Caki2 (cell line): ENCODE results near the gene FOXL2NB. TPM values are rescaled to one million over a fixed set of nuclear protein-coding genes. Genes with fewer than 3 reads are reported as not detected.

Experiments
- DNase-seq: peaks from one replicate; pipeline ENCODE4 v3.0.0-alpha.2; 2015; ENCODE audit warnings: low read depth
- in situ Hi-C: cut with HindIII; loops from 2 replicates; pipeline ENCODE4 v1.10.0; 2016; ENCODE audit warnings: low sequenced_read_pairs, low pct_unique_long_range_greater_than_20kb, mixed read lengths
- total RNA-seq: library from RNA; depleted of rRNA; stranded (reverse); fragments of >200 nt; shearing (Covaris generic); gene quantifications from 2 replicates; pipeline ENCODE4 v1.2.3, GENCODE V29; 2014; ENCODE audit warnings: low replicate concordance; rRNA removed

FOXL2NB gene
- total RNA-seq, 1 experiment from 2014 or later = 0.78 TPM

DNA sequence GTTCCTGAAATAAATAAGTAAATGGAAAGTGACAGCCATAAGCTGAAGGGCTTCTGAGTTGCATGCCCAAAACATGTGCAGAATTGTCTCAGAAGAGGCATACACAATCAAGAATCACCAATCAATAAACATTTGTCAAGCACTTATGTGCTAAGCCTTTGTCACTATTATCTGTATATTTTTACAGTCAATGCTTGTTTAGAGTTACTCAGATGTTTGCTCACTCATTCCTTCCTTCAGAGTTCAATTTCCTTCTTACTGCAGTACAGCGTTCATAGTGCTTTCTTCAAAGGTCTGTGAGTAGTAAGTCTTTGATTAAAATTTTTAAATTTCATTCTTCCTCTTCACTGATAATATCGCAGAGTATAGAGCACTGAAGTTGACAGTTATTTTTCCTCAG, 17.2 kb downstream of the FOXL2NB start:
- no peak for DNase-seq
- in situ Hi-C loops = no loop called here

DNA sequence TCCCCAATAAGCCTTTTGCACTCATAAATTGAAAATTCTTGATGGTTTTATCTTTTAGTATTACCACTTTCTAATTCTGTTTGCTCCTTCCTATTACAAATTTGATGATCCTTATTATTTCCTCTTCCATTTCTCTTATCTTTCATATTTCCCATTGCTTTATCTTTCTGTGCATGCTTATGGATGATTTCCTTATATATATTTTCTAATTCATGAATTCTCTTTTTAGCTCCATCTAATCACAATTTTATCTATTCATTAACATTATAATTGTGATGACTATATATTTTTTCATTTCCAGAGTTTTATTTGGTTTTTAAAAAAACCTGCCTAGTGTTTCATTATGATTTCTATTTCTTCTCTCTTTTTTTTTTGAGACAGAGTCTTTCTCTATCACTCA, 17.9 kb downstream of the FOXL2NB start:
- no peak for DNase-seq

DNA sequence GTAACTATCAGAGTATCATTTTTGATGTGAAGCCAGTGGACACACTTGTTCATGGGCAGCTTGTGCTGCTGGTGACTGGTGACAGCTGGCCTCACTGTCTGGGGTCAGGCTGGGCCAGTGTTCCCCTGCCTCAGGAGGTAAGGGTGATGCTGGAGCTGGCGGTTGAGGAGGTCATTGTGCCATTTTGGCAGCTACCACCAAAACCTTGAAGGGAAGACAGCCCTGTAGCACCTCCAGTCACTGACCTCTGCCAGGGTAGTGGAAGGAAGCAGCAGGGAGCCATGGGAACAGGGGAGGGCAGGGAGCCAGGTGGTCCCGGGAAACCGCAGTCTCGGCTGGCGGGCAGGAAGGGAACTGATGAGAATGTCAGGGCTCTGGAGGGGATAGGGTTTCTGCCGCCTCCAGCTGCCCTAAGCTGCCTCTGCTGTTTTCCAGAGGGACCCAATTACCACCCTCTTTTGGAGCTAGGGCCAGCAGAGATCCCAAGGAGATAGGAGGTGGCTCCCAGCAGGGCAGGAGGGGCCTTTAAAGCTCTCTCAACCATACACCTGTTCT, 24.8 kb downstream of the FOXL2NB start:
- no peak for DNase-seq
- in situ Hi-C loops = no loop called here

More for the DNA sequence above, 17.9 kb downstream of the FOXL2NB start:
- in situ Hi-C loops = no loop called here

DNA sequence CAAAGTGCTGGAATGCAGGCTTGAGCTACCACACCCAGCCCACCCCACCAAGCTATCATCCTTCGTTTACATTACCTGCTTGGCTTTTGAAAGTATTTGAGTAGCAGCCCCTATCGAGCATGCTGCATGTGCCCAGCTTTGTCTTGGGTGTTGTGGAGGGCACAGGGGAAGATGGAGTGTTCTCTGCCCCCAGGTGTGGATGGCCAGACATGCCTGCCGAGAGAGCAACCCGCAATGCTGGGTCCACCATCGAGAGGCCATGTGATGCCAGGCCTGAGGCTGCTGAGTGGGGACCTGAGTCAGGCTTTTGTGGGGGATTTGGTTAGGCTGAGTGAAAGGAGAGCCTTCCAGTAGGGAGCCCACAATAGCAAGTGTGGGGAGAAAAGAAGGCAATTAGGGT, 25.9 kb downstream of the FOXL2NB start:
- DNase-seq = no peak
- in situ Hi-C loops = no loop called here

DNA sequence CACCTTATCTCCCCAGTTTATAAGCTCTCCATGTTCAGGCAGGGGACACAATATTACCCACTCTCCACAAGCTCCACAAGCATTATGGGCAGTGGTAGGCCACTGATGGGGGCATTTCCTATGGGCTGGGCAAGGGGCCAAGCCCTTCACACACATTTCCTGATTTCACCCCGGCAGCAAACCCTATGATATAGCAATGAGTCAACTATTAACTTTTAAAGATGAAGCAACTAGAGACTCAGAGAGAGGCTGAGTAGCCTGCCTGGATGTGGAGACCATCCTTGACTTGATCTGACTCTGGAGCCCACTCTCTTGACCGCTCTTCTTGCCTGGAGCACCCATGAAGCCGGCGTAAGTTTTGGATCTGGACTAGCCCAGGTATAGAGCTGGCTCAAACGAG, 27.4 kb downstream of the FOXL2NB start:
- DNase-seq = no peak
- in situ Hi-C loops = no loop called here

DNA sequence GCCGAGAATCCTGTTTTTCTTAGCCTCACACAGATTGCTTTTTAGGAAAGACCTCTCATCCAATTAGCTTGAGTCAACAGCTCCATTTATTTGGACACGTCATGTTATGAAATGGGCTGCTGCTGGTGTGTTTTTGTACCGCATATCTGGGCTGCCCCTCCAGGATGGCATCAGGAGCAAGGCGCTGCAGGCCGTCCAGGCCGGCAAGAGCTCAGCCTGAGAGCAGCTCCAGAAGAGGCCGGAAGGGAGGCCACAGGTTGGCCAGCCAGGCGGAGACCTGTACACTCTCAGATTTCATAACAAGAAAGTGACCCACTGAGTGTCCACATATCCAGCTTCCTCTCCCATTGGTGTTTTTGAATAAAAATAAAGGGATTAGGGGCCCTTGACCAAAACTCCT, 28.3 kb downstream of the FOXL2NB start:
- in situ Hi-C loops = no loop called here
- DNase-seq = no peak

DNA sequence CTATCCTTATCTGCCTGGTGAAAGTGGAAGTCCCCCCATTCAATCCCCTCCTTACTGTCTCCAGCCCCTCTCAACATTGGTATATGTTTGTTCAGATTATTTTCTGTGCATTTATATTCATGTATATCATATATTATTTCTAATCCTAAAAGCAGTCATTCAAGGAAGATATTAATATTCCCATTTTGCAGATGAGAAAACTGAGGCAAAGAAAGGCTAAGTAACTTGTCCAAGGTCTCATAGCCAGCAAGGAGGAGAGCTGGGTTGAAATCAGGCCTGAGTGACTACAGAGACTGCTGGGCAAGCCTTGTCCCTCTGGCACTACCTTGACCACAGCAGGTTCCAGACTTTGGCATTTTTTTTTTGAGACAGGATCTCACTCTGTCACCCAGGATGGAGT, 29.0 kb downstream of the FOXL2NB start:
- in situ Hi-C loops = no loop called here
- DNase-seq = no peak

DNA sequence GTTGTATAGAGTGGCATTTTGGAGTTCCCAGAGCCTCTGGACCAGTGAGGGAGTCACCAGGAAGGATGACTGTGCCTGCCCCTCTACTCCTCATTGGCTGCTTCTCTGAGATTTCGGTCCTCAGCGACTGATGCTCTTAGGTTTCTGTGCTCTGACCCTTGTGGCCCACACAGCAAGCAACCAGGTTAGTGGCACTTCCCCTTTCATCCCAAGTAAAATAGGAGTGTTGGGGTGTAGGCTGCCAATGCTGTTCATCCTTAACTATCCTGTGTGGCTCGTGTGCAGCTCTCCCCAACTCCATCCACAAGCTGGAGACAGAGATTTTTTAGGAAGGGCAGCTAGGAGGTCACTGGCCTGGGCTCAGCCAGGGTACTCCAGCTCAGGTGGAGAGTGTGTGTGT, 37.8 kb downstream of the FOXL2NB start:
- DNase-seq = no peak
- in situ Hi-C loops = no loop called here

DNA sequence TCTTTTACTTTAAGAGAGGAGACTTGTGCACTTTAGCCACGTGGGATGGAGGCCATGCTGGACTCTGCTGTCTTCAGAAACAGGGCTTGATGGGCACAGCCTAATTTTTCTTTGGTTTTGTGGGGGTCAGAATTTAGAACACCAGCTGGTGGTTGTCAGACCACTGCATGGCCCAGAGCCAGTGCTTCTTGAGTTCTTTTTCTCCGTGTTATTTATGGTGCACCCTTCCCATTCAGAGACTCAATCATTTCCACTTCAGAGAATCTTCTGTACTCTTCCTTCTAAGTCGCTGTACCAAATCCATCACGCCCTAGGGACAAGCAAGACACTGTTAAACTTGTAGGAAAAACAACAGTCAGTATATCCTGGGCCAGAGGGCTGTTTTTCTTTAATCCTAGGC, 38.9 kb downstream of the FOXL2NB start:
- DNase-seq = no peak
- in situ Hi-C loops = no loop called here

DNA sequence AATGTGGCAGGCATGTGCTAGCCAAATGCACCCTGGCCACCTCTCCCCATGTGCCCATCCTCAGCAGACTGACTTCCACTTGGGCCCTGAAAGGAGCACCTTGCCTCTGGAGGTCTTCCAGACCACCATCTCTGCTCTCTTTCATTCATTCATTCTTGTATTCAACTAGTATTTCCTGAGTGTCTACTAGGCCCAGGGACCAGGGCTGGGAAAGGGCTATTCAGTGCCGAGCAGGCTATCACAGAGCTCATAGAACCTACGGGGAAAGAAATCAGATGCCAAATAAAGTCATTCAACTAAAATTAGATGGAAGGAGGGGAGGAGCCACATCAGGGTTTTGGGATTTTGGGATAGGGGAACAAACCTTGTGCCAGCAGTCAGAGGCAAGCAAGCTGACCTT, 40.2 kb downstream of the FOXL2NB start:
- in situ Hi-C loops = no loop called here
- DNase-seq = no peak

DNA sequence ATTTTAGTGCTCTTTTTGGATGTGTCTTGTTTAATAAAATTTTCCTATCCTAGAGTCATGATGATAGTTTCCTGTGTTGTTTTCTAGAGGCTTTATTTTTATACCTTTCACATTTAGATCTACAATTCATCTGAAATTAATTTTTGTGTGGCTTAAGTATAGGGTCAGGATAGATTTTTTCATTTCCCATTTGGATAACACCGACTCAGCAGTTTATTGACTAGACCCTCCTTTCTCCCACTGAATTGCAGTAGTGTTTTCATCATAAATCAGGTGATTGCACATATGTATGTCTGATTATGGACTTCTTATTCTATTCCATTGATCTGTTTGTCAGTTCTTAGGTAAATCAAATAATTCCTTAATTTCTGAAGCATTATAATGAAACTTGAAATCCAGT, 48.7 kb downstream of the FOXL2NB start:
- in situ Hi-C loops = no loop called here
- DNase-seq = no peak

Other genes starting within 250 kb of the FOXL2NB start
- gene PIK3CB, start 112.3 kb upstream of the FOXL2NB start, total RNA-seq = 26.0 and 29.4 TPM in 2 replicates
- not detected in 2 replicates for gene FOXL2, start 80 bp upstream of the FOXL2NB start, total RNA-seq
- gene PRR23A, start 59.1 kb downstream of the FOXL2NB start, total RNA-seq = not detected in 2 replicates
- gene PRR23B, start 73.7 kb downstream of the FOXL2NB start, total RNA-seq = not detected in 2 replicates
- gene PRR23C, start 97.7 kb downstream of the FOXL2NB start, total RNA-seq = not detected in 2 replicates